HEK293T (cell line): ENCODE data around the gene TPX2.

Experiments
- ELF4 ChIP-seq: fragments of 450-650 bp; IDR thresholded peaks from 2 replicates; pipeline ENCODE4 v1.6.1; 2017; ENCODE audit warnings: antibody characterized with exemption
- FOXK2 ChIP-seq: fragments of 450-650 bp; IDR thresholded peaks from 2 replicates; pipeline ENCODE4 v1.6.1; 2016; ENCODE audit warnings: mild to moderate bottlenecking
- LEF1 ChIP-seq: fragments of 450-650 bp; IDR thresholded peaks from 2 replicates; pipeline ENCODE4 v1.6.1; 2017; ENCODE audit warnings: mild to moderate bottlenecking, borderline replicate concordance
- SP1 ChIP-seq: fragments of 450-650 bp; IDR thresholded peaks from 2 replicates; pipeline ENCODE4 v1.6.1; 2017
- SUZ12 ChIP-seq: fragments of 450-650 bp; IDR thresholded peaks from 2 replicates; pipeline ENCODE4 v1.6.1; 2016; ENCODE audit warnings: mild to moderate bottlenecking
- ZNF384 ChIP-seq: fragments of 450-650 bp; IDR thresholded peaks from 2 replicates; pipeline ENCODE4 v1.6.1; 2016
- TF ChIP-seq, protein P1 (sequence below): fragments of 450-650 bp; IDR thresholded peaks from 2 replicates; pipeline ENCODE4 v1.6.1; 2016

DNA sequence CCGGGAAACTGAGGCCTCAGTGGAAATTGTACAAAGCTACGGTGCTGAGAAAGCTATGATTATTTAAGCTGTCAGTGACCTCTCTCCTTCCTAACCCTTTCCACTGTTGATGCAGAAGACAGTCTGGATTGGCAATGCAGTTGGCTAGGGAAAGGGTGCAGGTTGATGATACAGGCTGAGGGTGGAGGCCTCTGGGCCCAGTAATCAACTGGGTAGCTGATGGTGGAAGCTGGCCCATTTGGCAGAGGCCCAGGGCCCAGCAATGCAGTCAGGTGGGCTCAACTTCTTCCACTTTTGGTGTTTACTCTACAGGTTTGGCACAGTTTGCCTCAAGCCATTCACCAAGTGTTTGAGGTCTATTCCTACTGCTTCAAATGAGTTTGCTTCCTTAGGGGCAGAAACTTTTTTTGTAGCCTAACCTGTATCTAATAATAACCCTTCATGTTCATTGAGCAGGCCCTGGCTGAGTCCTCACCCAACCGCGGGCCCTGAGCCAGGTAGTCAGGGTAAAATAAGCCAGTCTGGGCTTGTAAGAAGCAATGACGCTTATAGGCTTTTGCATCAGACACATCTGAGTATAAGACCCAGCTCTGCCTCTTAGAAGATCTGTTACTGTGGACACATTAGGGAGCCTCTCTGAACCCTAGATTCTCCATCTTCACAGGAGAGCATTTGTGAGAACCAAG lies 28.5 kb upstream of the TPX2 start:
- TF ChIP-seq SP1: no peak
- TF ChIP-seq ZNF384: no peak
- TF ChIP-seq LEF1: no peak
- no peak for TF ChIP-seq ELF4
- no peak for TF ChIP-seq FOXK2
- TF ChIP-seq SUZ12: no peak
- TF ChIP-seq, protein P1, sequence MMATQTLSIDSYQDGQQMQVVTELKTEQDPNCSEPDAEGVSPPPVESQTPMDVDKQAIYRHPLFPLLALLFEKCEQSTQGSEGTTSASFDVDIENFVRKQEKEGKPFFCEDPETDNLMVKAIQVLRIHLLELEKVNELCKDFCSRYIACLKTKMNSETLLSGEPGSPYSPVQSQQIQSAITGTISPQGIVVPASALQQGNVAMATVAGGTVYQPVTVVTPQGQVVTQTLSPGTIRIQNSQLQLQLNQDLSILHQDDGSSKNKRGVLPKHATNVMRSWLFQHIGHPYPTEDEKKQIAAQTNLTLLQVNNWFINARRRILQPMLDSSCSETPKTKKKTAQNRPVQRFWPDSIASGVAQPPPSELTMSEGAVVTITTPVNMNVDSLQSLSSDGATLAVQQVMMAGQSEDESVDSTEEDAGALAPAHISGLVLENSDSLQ: no peak
